ENCODE measurements around the gene BRD7. TPM values are rescaled to one million over a fixed set of nuclear protein-coding genes. Genes with fewer than 3 reads are reported as not detected.

BRD7 gene
- total and polyA plus RNA-seq, 2 of the 13 experiments (the other 11 are each of a cell fraction or from before 2014, with no cell fraction given) = 82.3 to 149 TPM

GRCh38 chr16:50293994-50294855 is 74.6 kb downstream of the BRD7 start:
- Histone ChIP-seq H3K9me3 (ENCODE audit: low read length) (no peaks in the 10 kb centered on the region), H3K9ac (ENCODE audit: insufficient read depth, low read depth, low read length) (no peak overlapping the region), H3K4me2 (ENCODE audit: low read depth, low read length) (no peak overlapping the region), H4K20me1 (ENCODE audit: insufficient read depth, low read length) (no peaks in the 10 kb centered on the region), H3K4me1 (ENCODE audit: insufficient read depth, low read length) (peaks cover 65% of the 10 kb centered on the region), H3K36me3 (replicated peaks in 1 of 2; ENCODE audit: control insufficient read depth in 1 of 2, insufficient read depth in 2 of 2, low read length in 2 of 2) (no peaks in the 10 kb centered on the region), H2AFZ (ENCODE audit: low read length) (no peak overlapping the region), H3K4me3 (replicated peaks in 1 of 3; ENCODE audit: insufficient read depth in 1 of 3, low read depth in 2 of 3, low read length in 3 of 3) (no peak overlapping the region), H3K27me3 (ENCODE audit: control insufficient read depth in 1 of 2, insufficient read depth in 2 of 2, low read length in 2 of 2) (no peaks in the 10 kb centered on the region), H3K27ac (ENCODE audit: extremely low read length, insufficient read depth, low read length) (no peak overlapping the region), H3K79me2 (ENCODE audit: insufficient read depth, low read length) (no peaks in the 10 kb centered on the region)
- no TSS peak for BruUV-seq (replicated peaks)
- POLR2A ChIA-PET = interaction anchor here (1.0 kb wide), 1 partner anchor 11 kb away, joined by 3 read pairs; no protein-coding TSS in a partner anchor
- no peak for ATAC-seq
- no peak for FAIRE-seq
- no peak for DNase-seq (ENCODE audit: low spot score)
- in situ Hi-C loops (cut with HindIII; ENCODE audit: extremely low pct_ligation_motif_present, low pct_unique_long_range_greater_than_20kb) (no loop called here), intact Hi-C loops (cut with micrococcal nuclease; ENCODE audit: unreplicated experiment) (no loop called here)
- WGBS (ENCODE audit: low lambda C conversion rate) = 78% methylated on average over 9 of the region's 20 CpGs
- CTCF ChIA-PET (ENCODE audit: low intra/inter-chr PET ratio, low total read pairs) = no interaction called here
- TF ChIP-seq PRDM4 (CRISPR knock-in tag; IDR thresholded peaks at IDR 0.05; ENCODE audit: borderline replicate concordance) (no peak), ZBTB10 (CRISPR knock-in tag; IDR thresholded peaks at IDR 0.05; ENCODE audit: borderline replicate concordance) (no peak), ZMYM3 (CRISPR knock-in tag; IDR thresholded peaks at IDR 0.05) (peak; percentile 46; the same call in 1 of the 2 replicates), TFE3 (CRISPR knock-in tag; IDR thresholded peaks at IDR 0.05) (no peak), CBX2 (IDR thresholded peaks at IDR 0.05; ENCODE audit: low read depth, low read length) (no peak), CBX2 (CRISPR knock-in tag; IDR thresholded peaks at IDR 0.05; ENCODE audit: low read depth) (no peak), REL (CRISPR knock-in tag; conservative IDR thresholded peaks at IDR 0.05) (no peak), GATA4 (IDR thresholded peaks at IDR 0.05; ENCODE audit: borderline replicate concordance, low read depth) (no peak), ISL2 (CRISPR knock-in tag; IDR thresholded peaks at IDR 0.05) (no peak), EHMT2 (IDR thresholded peaks at IDR 0.05; ENCODE audit: borderline replicate concordance, low read depth, low read length) (no peak), ZBTB3 (CRISPR knock-in tag; IDR thresholded peaks at IDR 0.05; ENCODE audit: borderline replicate concordance, low read depth) (no peak), ZNF629 (CRISPR knock-in tag; conservative IDR thresholded peaks at IDR 0.05) (peak; percentile 88)
- TF ChIP-seq, protein P1, sequence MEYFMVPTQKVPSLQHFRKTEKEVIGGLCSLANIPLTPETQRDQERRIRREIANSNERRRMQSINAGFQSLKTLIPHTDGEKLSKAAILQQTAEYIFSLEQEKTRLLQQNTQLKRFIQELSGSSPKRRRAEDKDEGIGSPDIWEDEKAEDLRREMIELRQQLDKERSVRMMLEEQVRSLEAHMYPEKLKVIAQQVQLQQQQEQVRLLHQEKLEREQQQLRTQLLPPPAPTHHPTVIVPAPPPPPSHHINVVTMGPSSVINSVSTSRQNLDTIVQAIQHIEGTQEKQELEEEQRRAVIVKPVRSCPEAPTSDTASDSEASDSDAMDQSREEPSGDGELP (IDR thresholded peaks at IDR 0.05; ENCODE audit: borderline replicate concordance, low read depth) = no peak
- TF ChIP-seq, protein P2, sequence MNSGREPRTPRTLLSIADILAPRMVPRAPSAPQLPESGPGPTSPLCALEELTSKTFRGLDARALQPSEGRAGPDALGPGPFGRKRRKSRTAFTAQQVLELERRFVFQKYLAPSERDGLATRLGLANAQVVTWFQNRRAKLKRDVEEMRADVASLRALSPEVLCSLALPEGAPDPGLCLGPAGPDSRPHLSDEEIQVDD (CRISPR knock-in tag; IDR thresholded peaks at IDR 0.05; ENCODE audit: borderline replicate concordance) = no peak

All from HepG2 (cell line).